Rectal smooth muscle tissue (tissue), 1 donor: Measurements from ENCODE around the gene DYSF.

Source experiments
- H3K27ac ChIP-seq: one replicate; pipeline ENCODE4 v1.7.0; 2013; ENCODE audit warnings: low read depth, low read length, inconsistent platforms
- H3K27me3 ChIP-seq: one replicate; pipeline ENCODE4 v1.7.0; 2013; ENCODE audit warnings: low read length; ENCODE audit not compliant: control insufficient read depth, insufficient read depth
- H3K36me3 ChIP-seq: one replicate; pipeline ENCODE4 v1.7.0; 2013; ENCODE audit warnings: low read length; ENCODE audit not compliant: control insufficient read depth, insufficient read depth
- H3K4me1 ChIP-seq: one replicate; pipeline ENCODE4 v1.7.0; 2013; ENCODE audit warnings: low read length; ENCODE audit not compliant: control insufficient read depth, insufficient read depth
- H3K4me3 ChIP-seq: one replicate; pipeline ENCODE4 v1.7.0; 2013; ENCODE audit warnings: low read length
- H3K9ac ChIP-seq: one replicate; pipeline ENCODE4 v1.7.0; 2013; ENCODE audit warnings: low read length

The DYSF gene

DNA sequence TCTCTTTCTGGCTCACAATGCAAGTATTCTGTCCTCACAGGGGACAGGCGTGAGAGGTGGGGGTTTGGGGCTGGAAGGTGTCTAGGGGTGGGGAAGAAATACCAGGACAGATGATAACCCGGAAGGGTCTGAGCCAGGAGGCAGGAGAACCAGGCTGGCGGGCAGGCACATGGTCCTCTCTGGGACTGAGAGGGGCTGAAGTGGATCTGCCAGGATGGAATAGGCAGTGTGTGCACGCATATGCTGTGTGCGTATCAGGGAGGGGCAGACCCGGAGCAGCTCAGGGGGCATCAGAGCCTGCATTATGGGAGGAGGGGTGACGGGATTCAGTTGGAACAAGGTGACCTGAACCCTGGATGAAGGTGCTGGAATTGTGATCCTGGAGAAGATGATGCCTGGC lies 157.3 kb downstream of the DYSF start:
- peaks cover 7% of the 10 kb centered on the region for H3K4me1 ChIP-seq
- no peaks in the 10 kb centered on the region for H3K36me3 ChIP-seq

DNA sequence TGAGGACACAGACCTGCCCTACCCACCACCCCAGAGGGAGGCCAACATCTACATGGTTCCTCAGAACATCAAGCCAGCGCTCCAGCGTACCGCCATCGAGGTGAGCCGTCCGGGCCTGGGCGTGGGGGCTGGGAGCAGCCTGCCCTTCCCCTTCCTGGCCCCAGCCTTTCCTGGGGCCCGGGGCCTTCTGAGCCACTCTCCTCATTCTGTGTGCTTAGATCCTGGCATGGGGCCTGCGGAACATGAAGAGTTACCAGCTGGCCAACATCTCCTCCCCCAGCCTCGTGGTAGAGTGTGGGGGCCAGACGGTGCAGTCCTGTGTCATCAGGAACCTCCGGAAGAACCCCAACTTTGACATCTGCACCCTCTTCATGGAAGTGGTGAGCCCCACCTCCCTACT lies 157.9 kb downstream of the DYSF start:
- Histone ChIP-seq H3K27me3 (no peaks in the 10 kb centered on the region), H3K4me3 (no peak overlapping the region), H3K4me1 (peaks cover 7% of the 10 kb centered on the region), H3K9ac (no peak overlapping the region), H3K27ac (no peak overlapping the region), H3K36me3 (no peaks in the 10 kb centered on the region)

More for the DNA sequence above, 157.3 kb downstream of the DYSF start:
- Histone ChIP-seq H3K9ac (no peak overlapping the region), H3K4me3 (no peak overlapping the region), H3K27me3 (no peaks in the 10 kb centered on the region), H3K27ac (no peak overlapping the region)

DNA sequence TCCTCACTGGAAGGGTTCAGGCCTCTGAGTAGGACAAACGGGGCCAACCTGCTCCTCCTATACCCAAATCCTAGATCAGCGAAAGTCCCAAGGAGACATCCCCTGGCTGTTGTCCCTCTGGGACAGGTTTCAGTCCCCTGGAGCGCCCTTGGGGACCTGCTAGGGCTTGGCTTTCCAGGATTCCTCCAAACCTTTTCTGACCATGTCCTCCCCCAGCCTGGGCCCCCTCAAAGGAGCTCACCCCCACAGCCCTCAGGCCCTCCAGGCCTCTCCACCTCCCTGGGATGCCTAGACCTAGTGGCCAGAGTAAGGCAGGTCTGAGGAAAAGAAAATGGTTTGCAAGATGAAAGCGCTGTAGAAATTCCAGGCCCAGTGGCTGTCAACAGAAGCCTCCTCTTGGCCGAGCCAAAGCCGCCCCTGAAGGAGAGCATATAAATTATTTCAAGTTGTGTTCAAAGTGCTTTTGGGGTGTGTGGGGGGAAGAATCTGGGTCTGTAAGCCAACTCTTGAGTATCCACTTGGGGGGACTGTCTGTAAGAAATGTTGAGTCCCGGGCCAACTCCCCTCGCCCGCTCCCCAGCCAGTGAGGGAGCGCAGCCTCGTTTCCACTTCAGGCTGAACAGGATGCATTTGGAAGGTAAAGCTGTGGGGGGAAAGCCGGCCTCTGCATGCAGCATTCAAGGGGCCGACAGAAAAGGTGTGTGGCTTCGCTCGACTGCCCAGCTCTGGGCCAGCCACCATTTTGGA lies 158.6 kb downstream of the DYSF start:
- Histone ChIP-seq H3K4me1 (peaks cover 7% of the 10 kb centered on the region), H3K4me3 (no peak overlapping the region), H3K9ac (no peak overlapping the region), H3K36me3 (no peaks in the 10 kb centered on the region), H3K27me3 (no peaks in the 10 kb centered on the region), H3K27ac (no peak overlapping the region)

DNA sequence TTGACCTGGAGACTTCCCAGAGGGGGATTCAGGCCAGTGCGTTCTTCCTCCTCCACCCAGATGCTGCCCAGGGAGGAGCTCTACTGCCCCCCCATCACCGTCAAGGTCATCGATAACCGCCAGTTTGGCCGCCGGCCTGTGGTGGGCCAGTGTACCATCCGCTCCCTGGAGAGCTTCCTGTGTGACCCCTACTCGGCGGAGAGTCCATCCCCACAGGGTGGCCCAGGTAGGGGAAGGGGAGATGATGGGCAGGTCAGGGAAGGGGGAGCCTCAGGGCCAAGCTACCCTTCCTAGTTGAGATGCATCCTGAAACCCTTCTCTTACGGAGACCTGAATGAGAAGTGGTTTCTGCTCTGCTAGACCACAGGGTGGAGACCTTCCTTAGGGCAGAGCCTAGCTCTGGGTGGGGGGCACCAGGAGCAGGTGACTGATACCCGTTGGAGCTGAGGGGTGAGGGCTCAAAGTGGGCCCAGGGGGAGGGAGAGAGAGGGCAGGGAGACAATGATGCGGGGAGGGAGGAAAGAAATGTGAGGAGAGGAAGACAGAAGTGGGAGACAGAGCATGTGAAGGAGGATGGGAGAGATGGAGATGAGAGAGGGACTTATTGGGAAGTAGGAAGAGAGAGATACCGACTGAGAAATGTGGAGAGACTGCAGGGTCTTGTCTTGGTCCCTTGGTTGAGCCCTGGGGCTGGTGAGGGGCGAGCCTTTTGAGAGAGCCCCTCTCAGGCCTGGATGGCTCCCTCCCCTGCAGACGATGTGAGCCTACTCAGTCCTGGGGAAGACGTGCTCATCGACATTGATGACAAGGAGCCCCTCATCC lies 159.4 kb downstream of the DYSF start:
- Histone ChIP-seq H3K9ac (no peak overlapping the region), H3K4me3 (no peak overlapping the region), H3K27me3 (no peaks in the 10 kb centered on the region), H3K4me1 (peaks cover 7% of the 10 kb centered on the region), H3K36me3 (no peaks in the 10 kb centered on the region), H3K27ac (no peak overlapping the region)

DNA sequence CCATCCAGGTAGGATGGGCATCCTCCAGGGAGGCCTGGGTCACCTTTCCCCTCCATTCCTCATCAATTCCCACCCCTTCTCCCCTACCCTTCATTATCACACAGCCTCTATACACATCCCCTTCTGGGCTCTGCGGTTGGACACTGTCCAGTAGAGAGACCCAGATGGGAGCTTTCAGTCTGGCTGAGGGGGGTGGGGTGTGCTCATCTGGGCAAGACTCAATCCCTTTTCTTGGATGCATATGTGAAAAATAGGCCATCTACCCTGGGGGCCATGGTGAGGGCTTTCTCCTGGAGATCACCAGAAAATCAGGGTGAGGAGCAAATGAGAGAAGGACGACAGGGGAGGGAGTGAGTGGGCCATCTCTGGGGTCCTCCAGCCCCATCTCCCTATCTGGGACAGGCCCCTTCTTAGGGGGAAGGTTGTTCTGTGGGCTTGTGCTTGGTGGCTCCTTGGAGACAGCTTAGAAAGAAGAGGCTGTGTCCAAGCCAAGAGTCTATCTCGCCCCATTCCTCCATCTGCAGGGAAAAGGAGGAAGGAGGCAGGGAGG lies 160.1 kb downstream of the DYSF start:
- H3K4me3 ChIP-seq, result no peak overlapping the region
- no peaks in the 10 kb centered on the region for H3K36me3 ChIP-seq
- peaks cover 7% of the 10 kb centered on the region for H3K4me1 ChIP-seq
- no peak overlapping the region for H3K9ac ChIP-seq
- no peaks in the 10 kb centered on the region for H3K27me3 ChIP-seq
- H3K27ac ChIP-seq, result no peak overlapping the region

DNA sequence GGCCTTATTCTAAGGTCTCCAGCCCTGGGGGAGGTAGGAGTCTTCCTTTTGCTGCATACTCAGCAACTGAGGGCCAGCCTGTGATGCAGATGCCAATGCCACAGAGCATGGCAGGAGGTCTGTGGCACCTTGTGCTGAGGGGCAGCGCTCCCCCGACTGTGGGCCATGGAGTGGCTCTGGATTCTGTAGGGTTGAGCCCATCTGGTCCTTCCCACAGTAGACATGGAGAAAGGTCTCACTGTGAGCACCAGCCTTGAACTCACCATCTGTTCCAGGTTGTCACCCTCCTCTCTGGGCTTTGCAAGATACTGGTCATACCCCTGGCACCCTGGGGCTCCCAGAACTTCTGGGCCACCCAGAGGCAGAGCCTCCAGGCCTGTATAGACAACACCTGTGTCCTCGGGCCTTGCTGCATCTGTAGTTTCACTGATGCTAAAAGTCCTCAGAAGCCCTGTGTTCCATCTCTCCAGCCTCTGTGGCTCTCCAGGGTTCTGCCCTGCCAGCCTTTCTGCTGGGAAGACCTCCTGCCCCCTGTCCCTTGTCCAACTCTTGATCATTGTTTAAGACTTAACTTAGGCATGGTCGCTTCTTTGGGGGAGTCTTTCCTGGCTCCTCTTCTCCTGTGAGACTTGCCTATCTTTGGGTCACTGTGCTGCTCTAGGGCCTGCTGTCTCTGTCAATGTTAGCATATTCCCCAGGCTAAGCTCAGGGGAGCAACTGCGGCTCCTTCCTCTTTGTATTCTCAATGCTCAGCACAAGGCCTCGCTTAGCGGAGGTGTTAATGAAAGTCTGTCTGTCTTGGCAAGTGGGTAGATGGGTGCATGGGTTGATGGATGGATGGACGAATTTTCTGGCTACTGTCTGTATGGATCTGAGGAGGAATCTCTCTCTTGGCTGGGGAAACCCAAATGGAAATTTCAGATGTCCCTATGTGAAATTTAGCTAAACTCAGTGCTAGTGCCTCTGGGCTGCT lies 160.9 kb downstream of the DYSF start:
- Histone ChIP-seq H3K36me3 (no peaks in the 10 kb centered on the region), H3K4me3 (no peak overlapping the region), H3K27me3 (no peaks in the 10 kb centered on the region), H3K9ac (no peak overlapping the region), H3K4me1 (peaks cover 7% of the 10 kb centered on the region), H3K27ac (peak overlapping the region; percentile 15)

DNA sequence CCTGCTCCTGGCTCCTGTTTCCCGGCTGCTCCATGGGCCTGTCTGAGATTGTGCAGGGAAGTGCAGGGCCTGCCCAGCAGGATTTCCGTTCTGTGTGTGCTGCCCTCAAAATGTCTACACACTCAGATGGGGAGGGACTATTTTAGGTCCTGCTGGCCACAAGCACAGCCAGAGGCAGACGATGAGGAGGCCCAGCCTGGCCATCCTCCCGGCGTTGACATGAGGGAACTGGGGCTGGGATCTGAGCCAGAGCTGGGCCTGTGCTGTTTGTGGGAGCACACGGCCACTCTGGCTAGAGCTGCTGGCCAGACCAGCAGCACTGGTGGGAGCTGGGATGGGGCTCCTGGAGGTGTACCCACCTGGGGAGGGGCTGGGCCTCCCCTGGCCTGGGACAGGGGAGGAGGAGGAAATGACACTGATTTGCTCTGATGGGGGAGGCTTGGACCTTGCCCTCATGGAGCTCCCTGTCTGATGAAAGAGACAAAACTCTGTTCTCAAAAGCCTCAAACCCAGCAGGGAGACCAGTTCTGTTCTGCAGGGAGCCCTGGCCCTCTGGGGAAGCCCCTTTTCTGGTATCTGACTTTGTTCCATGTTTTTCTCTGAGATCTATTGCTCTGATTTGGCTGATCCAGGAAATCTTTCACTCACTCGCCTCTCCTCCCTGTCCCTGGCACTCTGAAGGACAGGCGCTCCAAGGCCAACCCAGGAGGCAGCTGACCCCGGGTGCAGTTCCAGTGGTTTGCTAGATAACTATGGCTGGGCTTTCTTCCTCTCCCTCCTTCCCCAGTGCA lies 161.8 kb downstream of the DYSF start:
- no peak overlapping the region for H3K9ac ChIP-seq

DNA sequence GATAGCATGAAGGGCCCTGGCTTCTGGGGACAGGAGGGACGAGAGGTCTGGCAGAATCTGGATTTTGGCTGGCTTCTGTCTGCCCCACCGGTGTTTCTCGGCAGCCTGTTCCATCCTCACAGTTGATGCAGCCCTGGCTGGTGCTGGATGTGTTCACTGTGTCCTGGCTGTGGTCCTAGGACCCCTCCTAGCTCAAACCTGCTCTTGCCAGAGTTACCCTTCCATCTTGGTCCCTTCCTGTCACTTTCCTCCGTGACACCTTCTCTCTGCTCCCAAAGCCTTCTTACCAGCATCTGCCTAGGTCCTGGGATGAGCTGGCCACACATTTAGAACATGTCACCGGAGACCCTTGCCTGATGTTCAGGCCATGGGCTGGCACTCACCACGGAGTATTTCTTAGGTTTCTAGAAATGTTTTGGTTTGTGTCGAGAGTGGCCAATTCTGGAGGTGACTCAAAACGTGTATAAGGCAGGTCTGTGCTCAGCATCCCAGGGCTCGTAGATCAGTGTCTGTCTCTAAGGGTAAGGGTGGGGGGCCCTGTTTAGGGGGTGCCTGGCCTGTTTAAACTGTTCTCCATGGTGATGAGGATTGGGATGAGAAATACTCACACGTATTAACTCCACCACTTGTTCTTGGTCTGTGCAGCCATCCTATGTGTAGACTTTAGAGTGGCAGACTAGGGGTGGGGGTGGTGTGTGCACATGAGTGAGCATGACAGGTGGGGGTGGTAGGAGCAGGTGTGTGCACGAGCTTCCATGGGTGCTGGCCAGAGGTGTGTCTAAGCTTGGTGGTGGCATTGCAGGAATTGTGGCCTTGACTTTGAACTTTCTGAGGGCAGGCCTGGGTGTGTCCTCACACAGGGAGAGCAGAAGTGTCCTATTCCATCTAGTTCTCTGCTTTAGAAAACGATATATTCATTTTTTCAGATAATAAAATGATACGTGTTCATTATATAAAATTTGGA lies 162.7 kb downstream of the DYSF start:
- peaks cover 7% of the 10 kb centered on the region for H3K4me1 ChIP-seq
- no peak overlapping the region for H3K9ac ChIP-seq
- no peak overlapping the region for H3K27ac ChIP-seq

More for the DNA sequence above, 161.8 kb downstream of the DYSF start:
- H3K27me3 ChIP-seq, result no peaks in the 10 kb centered on the region
- peaks cover 7% of the 10 kb centered on the region for H3K4me1 ChIP-seq
- no peak overlapping the region for H3K4me3 ChIP-seq
- H3K27ac ChIP-seq, result peak overlapping the region; percentile 15
- no peaks in the 10 kb centered on the region for H3K36me3 ChIP-seq

DNA sequence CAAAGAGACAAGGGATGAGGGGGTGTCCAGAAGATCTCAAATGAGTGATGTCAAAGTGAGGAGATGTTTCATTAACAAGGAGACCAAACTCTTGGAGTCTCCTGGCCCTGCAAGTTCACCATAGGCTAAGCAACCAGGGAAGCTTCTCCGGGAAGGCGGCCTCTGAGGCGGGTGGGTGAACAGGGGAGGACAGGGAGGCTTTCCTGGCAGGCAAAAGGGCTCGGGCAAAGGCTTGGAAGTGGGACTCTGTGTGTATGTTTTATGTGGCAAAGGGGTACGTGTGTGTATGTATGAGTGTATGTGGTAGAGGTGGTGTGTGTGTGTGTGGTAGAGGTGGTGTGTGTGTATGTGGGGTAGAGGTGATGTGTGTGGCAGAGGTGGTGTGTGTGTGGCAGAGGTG lies 163.9 kb downstream of the DYSF start:
- H3K4me1 ChIP-seq, result peaks cover 7% of the 10 kb centered on the region
- H3K9ac ChIP-seq, result no peak overlapping the region
- H3K27me3 ChIP-seq, result no peaks in the 10 kb centered on the region
- no peak overlapping the region for H3K4me3 ChIP-seq
- no peak overlapping the region for H3K27ac ChIP-seq
- H3K36me3 ChIP-seq, result no peaks in the 10 kb centered on the region

More for the DNA sequence above, 162.7 kb downstream of the DYSF start:
- Histone ChIP-seq H3K27me3 (no peaks in the 10 kb centered on the region), H3K36me3 (no peaks in the 10 kb centered on the region), H3K4me3 (no peak overlapping the region)

DNA sequence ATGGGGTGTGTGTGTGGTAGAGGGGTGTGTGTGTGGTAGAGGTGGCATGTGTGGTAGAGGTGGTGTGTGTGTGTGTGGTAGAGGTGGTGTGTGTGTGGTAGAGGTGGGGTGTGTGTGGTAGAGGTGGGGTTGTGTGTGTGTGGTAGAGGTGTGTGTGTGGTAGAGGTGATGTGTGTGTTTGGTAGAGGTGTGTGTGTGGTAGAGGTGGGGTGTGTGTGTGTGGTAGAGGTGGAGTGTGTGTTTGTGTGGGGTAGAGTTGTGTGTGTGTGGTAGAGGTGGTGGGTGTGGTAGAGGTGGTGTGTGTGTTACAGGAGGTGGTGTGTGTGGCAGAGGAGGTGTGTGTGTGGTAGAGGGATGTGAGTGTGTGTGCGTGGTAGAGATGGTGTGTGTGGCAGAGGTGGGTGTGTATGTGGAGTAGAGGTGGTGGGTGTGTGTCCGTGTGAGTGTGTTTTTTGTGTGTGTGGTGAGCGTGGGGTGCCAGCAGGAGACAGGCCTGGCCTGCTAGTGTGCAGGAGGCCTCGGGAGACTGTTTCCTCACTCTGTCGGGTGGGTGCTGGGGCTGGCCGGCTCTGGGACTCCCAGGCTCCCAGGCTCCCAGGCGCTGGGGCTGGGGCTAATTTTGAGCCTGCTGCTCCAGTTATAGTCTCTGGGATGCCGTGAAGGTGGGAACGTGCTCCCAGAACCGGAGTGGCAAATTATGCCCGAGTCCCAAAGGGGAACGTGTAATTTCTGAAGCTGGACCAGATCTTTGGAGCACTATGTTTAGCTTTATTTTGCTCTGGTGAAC lies 165.2 kb downstream of the DYSF start:
- peaks cover 7% of the 10 kb centered on the region for H3K4me1 ChIP-seq
- no peak overlapping the region for H3K9ac ChIP-seq
- no peak overlapping the region for H3K27ac ChIP-seq

More for the DNA sequence above, 165.2 kb downstream of the DYSF start:
- Histone ChIP-seq H3K27me3 (no peaks in the 10 kb centered on the region), H3K36me3 (no peaks in the 10 kb centered on the region), H3K4me3 (no peak overlapping the region)
